HepG2 (cell line): Measurements from ENCODE around the gene MEX3C. TPM values are rescaled to one million over a fixed set of nuclear protein-coding genes. Genes with fewer than 3 reads are reported as not detected.

Experiments used
- AKNA ChIP-seq: sonication (generic); formaldehyde crosslinking; IDR thresholded peaks from 2 replicates; pipeline ENCODE4 v1.4.0; 2020; ENCODE audit warnings: missing genetic modification reagents, borderline replicate concordance
- E2F1 ChIP-seq: sonication (generic); formaldehyde crosslinking; IDR thresholded peaks from 2 replicates; pipeline ENCODE4 v1.5.0; 2020; ENCODE audit warnings: missing genetic modification reagents
- LCORL ChIP-seq, 2 experiments: fragments of 450-650 bp in 1 of 2; sonication (generic) in 1 of 2; formaldehyde crosslinking in 1 of 2; IDR thresholded peaks; 2 replicates each; pipeline versions ENCODE4 v1.5.0 to v1.6.1; 2017 to 2020; ENCODE audit warnings: antibody characterized with exemption in 1 of 2, missing genetic modification reagents in 1 of 2
- ZNF501 ChIP-seq: sonication (generic); formaldehyde crosslinking; IDR thresholded peaks from 2 replicates; pipeline ENCODE4 v1.5.1; 2020; ENCODE audit warnings: mild to moderate bottlenecking, moderate library complexity, missing genetic modification reagents
- polyA plus RNA-seq, 8 experiments: library from polyadenylated mRNA; depleted of rRNA in 3 of 8; stranded (reverse) in 7 of 8; unstranded in 1 of 8; fragments of >200 nt; fragmentation: Illumina TruSeq in 4 of 8; extraction: Trizol in 4 of 8; gene quantifications; 2 replicates each; pipeline versions ENCODE4 v1.2.1 to v1.2.3, GENCODE V29; 2011 to 2016; ENCODE audit warnings: low read depth in 4 of 8, missing spikeins in 1 of 8, mixed read lengths in 1 of 8; ENCODE audit not compliant: insufficient read depth in 1 of 8
- total RNA-seq, 5 experiments: library from RNA; depleted of rRNA; stranded (reverse); fragments of >200 nt; fragmentation: Illumina TruSeq; extraction: Trizol; gene quantifications; 2 replicates each; pipeline ENCODE4 v1.2.3, GENCODE V29; 2016; ENCODE audit warnings: low read depth in 1 of 5

MEX3C gene
- total and polyA plus RNA-seq, 2 of the 13 experiments (the other 11 are each of a cell fraction or from before 2014, with no cell fraction given): 34.8 to 36.4 TPM

- TF ChIP-seq E2F1 (CRISPR knock-in tag): no peak
- TF ChIP-seq ZNF501 (CRISPR knock-in tag): no peak
- no peak for TF ChIP-seq LCORL (IDR thresholded peaks at IDR 0.05)
- no peak for TF ChIP-seq LCORL (CRISPR knock-in tag; IDR thresholded peaks at IDR 0.05)
- TF ChIP-seq AKNA (CRISPR knock-in tag): no peak
Measured at GRCh38 chr18:51235009-51235789, 37.7 kb upstream of the MEX3C start (continued).
